Suprapubic skin (tissue), 4 donors: ENCODE measurements around the gene MAPRE2. TPM values are rescaled to one million over a fixed set of nuclear protein-coding genes. Genes with fewer than 3 reads are reported as not detected.
A peak's percentile ranks its signal among the peaks of the same experiment; 100 is the strongest.

ENCODE experiments used
- DNase-seq, 2 donors: peaks; one replicate each; pipeline ENCODE4 v3.0.0-alpha.2; 2019; ENCODE audit warnings: low spot score in 2 of 2
- H3K27ac ChIP-seq: fragments of 200-600 bp; sonication (generic); one replicate; pipeline ENCODE4 v1.5.1; 2019
- H3K27me3 ChIP-seq: fragments of 200-600 bp; sonication (generic); one replicate; pipeline ENCODE4 v1.5.1; 2019
- H3K36me3 ChIP-seq: fragments of 200-600 bp; sonication (generic); one replicate; pipeline ENCODE4 v1.5.1; 2019
- H3K4me1 ChIP-seq: fragments of 200-600 bp; sonication (generic); one replicate; pipeline ENCODE4 v1.5.1; 2019
- H3K4me3 ChIP-seq: fragments of 200-600 bp; sonication (generic); one replicate; pipeline ENCODE4 v1.5.1; 2019; ENCODE audit warnings: mild to moderate bottlenecking
- H3K9me3 ChIP-seq: fragments of 200-600 bp; sonication (generic); one replicate; pipeline ENCODE4 v1.5.1; 2019
- CTCF ChIP-seq, 2 donors: fragments of 200-600 bp in 1 of 2; fragments of 450-650 bp in 1 of 2; sonication (generic) in 1 of 2; IDR thresholded peaks; one replicate each; pipeline ENCODE4 v1.5.1; 2016 to 2019; ENCODE audit warnings: antibody characterized with exemption in 2 of 2, mild to moderate bottlenecking in 1 of 2, moderate library complexity in 1 of 2
- EP300 ChIP-seq: sonication (generic); formaldehyde crosslinking; IDR thresholded peaks from one replicate; pipeline ENCODE4 v1.6.1; 2017; ENCODE audit warnings: antibody characterized with exemption
- POLR2A ChIP-seq, 2 donors: fragments of 450-650 bp; IDR thresholded peaks; one replicate each; pipeline ENCODE4 v1.6.1; 2017; ENCODE audit warnings: antibody characterized with exemption in 2 of 2, mild to moderate bottlenecking in 2 of 2, moderate library complexity in 2 of 2
- POLR2AphosphoS5 ChIP-seq, 3 donors: sonication (generic); formaldehyde crosslinking; IDR thresholded peaks; one replicate each; pipeline ENCODE4 v1.6.1; 2017; ENCODE audit warnings: antibody characterized with exemption in 3 of 3
- WGBS: methylation state at CpG from one replicate; pipeline ENCODE4 v1.1.5; 2018; 5-methylcytosine and 5-hydroxymethylcytosine counted together
- total RNA-seq, 4 donors: library from RNA; depleted of rRNA; stranded (reverse); fragments of >200 nt; gene quantifications; one replicate each; pipeline ENCODE4 v1.1.0, GENCODE V29; 2016

Gene MAPRE2
- total RNA-seq, 4 donors from 2014 or later = 29.9 to 51.2 (median 37.2) TPM

GRCh38 chr18:35038029-35038428 lies 3.2 kb upstream of the MAPRE2 start:
- Histone ChIP-seq H3K36me3 (no peaks in the 10 kb centered on the region), H3K27me3 (no peaks in the 10 kb centered on the region), H3K4me1 (peaks cover 15% of the 10 kb centered on the region), H3K9me3 (no peaks in the 10 kb centered on the region), H3K27ac (no peak overlapping the region), H3K4me3 (no peak overlapping the region)
- DNase-seq = no peak
- WGBS = 95% methylated on average over 1 of the region's 1 CpG
- TF ChIP-seq CTCF (IDR thresholded peaks at IDR 0.05) (no peak), POLR2AphosphoS5 (IDR thresholded peaks at IDR 0.05) (no peak), EP300 (no peak), POLR2A (IDR thresholded peaks at IDR 0.05) (no peak)

GRCh38 chr18:35038881-35039491 lies 2.2 kb upstream of the MAPRE2 start:
- peaks cover 25% of the 10 kb centered on the region for H3K4me1 ChIP-seq
- no peaks in the 10 kb centered on the region for H3K9me3 ChIP-seq
- WGBS = 52% methylated on average over 2 of the region's 2 CpGs
- TF ChIP-seq EP300 (no peak), POLR2A (IDR thresholded peaks at IDR 0.05) (no peak), CTCF (IDR thresholded peaks at IDR 0.05) (no peak)
- H3K27me3 ChIP-seq = no peaks in the 10 kb centered on the region
- no peaks in the 10 kb centered on the region for H3K36me3 ChIP-seq
- DNase-seq = no peak
- no peak overlapping the region for H3K27ac ChIP-seq
- H3K4me3 ChIP-seq = no peak overlapping the region

GRCh38 chr18:35040638-35040987 lies 600 bp upstream of the MAPRE2 start:
- Histone ChIP-seq H3K27ac (peak overlapping the region; percentile 83), H3K27me3 (no peaks in the 10 kb centered on the region), H3K4me3 (peak overlapping the region; percentile 83), H3K36me3 (no peaks in the 10 kb centered on the region), H3K9me3 (no peaks in the 10 kb centered on the region), H3K4me1 (peaks cover 38% of the 10 kb centered on the region)
- TF ChIP-seq POLR2AphosphoS5 (IDR thresholded peaks at IDR 0.05) (no peak), EP300 (no peak), CTCF (IDR thresholded peaks at IDR 0.05) (no peak), POLR2A (IDR thresholded peaks at IDR 0.05) (no peak)
- DNase-seq = no peak

- no peak for DNase-seq
- Histone ChIP-seq H3K27ac (peak overlapping the region; percentile 83), H3K36me3 (no peaks in the 10 kb centered on the region), H3K4me1 (peaks cover 43% of the 10 kb centered on the region), H3K4me3 (peak overlapping the region; percentile 83), H3K27me3 (no peaks in the 10 kb centered on the region), H3K9me3 (no peaks in the 10 kb centered on the region)
- TF ChIP-seq POLR2AphosphoS5 (IDR thresholded peaks at IDR 0.05) = no peak
- TF ChIP-seq EP300 = no peak
- no peak for TF ChIP-seq POLR2A (IDR thresholded peaks at IDR 0.05)
- no peak for TF ChIP-seq CTCF (IDR thresholded peaks at IDR 0.05)
- 5% methylated on average over 11 of the region's 11 CpGs for WGBS
These were observed 688 bp downstream of the MAPRE2 start for GRCh38 chr18:35041815-35042387.

- DNase-seq = no peak
- peaks cover 43% of the 10 kb centered on the region for H3K4me1 ChIP-seq
- WGBS = 48% methylated on average over 5 of the region's 5 CpGs
- H3K27ac ChIP-seq = no peak overlapping the region
- H3K27me3 ChIP-seq = no peaks in the 10 kb centered on the region
- peak overlapping the region; percentile 83 for H3K4me3 ChIP-seq
- TF ChIP-seq POLR2AphosphoS5 (IDR thresholded peaks at IDR 0.05) (no peak), EP300 (no peak), CTCF (IDR thresholded peaks at IDR 0.05) (no peak), POLR2A (IDR thresholded peaks at IDR 0.05) (no peak)
- H3K36me3 ChIP-seq = no peaks in the 10 kb centered on the region
- no peaks in the 10 kb centered on the region for H3K9me3 ChIP-seq
These were observed 1.3 kb downstream of the MAPRE2 start for GRCh38 chr18:35042389-35043071.
